Hepatocyte (in vitro differentiated cells): ENCODE data around the gene RAB11FIP5. TPM values are rescaled to one million over a fixed set of nuclear protein-coding genes. Genes with fewer than 3 reads are reported as not detected.

Experiments
- DNase-seq: peaks from one replicate; pipeline ENCODE4 v3.0.0-alpha.2; 2016; ENCODE audit warnings: low spot score
- H2AFZ ChIP-seq: fragments of 200-600 bp; sonication (generic); 2 replicates; pipeline ENCODE4 v1.6.0; 2016; ENCODE audit warnings: antibody characterized with exemption, mild to moderate bottlenecking
- H3K27ac ChIP-seq: fragments of 200-600 bp; sonication (generic); 2 replicates; pipeline ENCODE4 v1.5.1; 2016; ENCODE audit warnings: mild to moderate bottlenecking
- H3K27me3 ChIP-seq: fragments of 200-600 bp; sonication (generic); 2 replicates; pipeline ENCODE4 v1.6.1; 2016
- H3K36me3 ChIP-seq: fragments of 200-600 bp; sonication (generic); replicated peaks from 2 replicates; pipeline ENCODE4 v1.5.1; 2016; ENCODE audit warnings: low read depth; ENCODE audit not compliant: insufficient read depth
- H3K4me1 ChIP-seq: fragments of 200-600 bp; sonication (generic); 2 replicates; pipeline ENCODE4 v1.5.1; 2016; ENCODE audit warnings: mild to moderate bottlenecking, moderate library complexity; ENCODE audit not compliant: insufficient read depth
- H3K4me2 ChIP-seq: fragments of 200-600 bp; sonication (generic); 2 replicates; pipeline ENCODE4 v1.6.0; 2016
- H3K4me3 ChIP-seq: fragments of 200-600 bp; sonication (generic); 2 replicates; pipeline ENCODE4 v1.5.1; 2016; ENCODE audit warnings: mild to moderate bottlenecking
- H3K79me2 ChIP-seq: fragments of 200-600 bp; sonication (generic); 2 replicates; pipeline ENCODE4 v1.6.0; 2017; ENCODE audit warnings: mild to moderate bottlenecking
- H3K9me2 ChIP-seq: fragments of 200-600 bp; sonication (generic); replicated peaks from 2 replicates; pipeline ENCODE4 v1.6.0; 2017; ENCODE audit warnings: mild to moderate bottlenecking; ENCODE audit not compliant: insufficient read depth
- H3K9me3 ChIP-seq: fragments of 200-600 bp; sonication (generic); 2 replicates; pipeline ENCODE4 v1.5.1; 2016; ENCODE audit warnings: low read depth, mild to moderate bottlenecking
- H4K20me1 ChIP-seq: fragments of 200-600 bp; sonication (generic); 2 replicates; pipeline ENCODE4 v1.6.0; 2016; ENCODE audit warnings: mild to moderate bottlenecking; ENCODE audit not compliant: insufficient read depth, poor library complexity, severe bottlenecking
- EZH2 ChIP-seq: fragments of 200-600 bp; sonication (generic); IDR thresholded peaks from 2 replicates; pipeline ENCODE4 v1.6.1; 2016; ENCODE audit warnings: antibody characterized with exemption, mild to moderate bottlenecking, borderline replicate concordance
- EZH2phosphoT487 ChIP-seq: fragments of 200-600 bp; sonication (generic); IDR thresholded peaks from one replicate; pipeline ENCODE4 v1.6.1; 2018; ENCODE audit warnings: antibody characterized with exemption, mild to moderate bottlenecking, low read depth, moderate library complexity; ENCODE audit not compliant: unreplicated experiment, severe bottlenecking
- WGBS: methylation state at CpG from one replicate; pipeline ENCODE4 v1.1.6; 2016; ENCODE audit warnings: low lambda C conversion rate; ENCODE audit errors: missing lambda C conversion rate; 5-methylcytosine and 5-hydroxymethylcytosine counted together
- polyA plus RNA-seq: library from polyadenylated mRNA; unstranded; fragments of >200 nt; fragmentation: Nextera tagmentation; extraction: Ambion mirVana; gene quantifications from 2 replicates; pipeline ENCODE4 v1.2.1, GENCODE V29; 2016
- total RNA-seq: library from RNA; depleted of rRNA; stranded (reverse); fragments of >200 nt; gene quantifications from 2 replicates; pipeline ENCODE4 v1.2.3, GENCODE V29; 2014
- TF ChIP-seq, protein P1 (sequence below): fragments of 200-600 bp; sonication (generic); IDR thresholded peaks from 2 replicates; pipeline ENCODE4 v1.5.1; 2016; ENCODE audit warnings: antibody characterized with exemption, mild to moderate bottlenecking; ENCODE audit not compliant: poor library complexity

The RAB11FIP5 gene
- total and polyA plus RNA-seq, 2 experiments from 2014 or later, result 33.5 to 33.7 TPM

DNA sequence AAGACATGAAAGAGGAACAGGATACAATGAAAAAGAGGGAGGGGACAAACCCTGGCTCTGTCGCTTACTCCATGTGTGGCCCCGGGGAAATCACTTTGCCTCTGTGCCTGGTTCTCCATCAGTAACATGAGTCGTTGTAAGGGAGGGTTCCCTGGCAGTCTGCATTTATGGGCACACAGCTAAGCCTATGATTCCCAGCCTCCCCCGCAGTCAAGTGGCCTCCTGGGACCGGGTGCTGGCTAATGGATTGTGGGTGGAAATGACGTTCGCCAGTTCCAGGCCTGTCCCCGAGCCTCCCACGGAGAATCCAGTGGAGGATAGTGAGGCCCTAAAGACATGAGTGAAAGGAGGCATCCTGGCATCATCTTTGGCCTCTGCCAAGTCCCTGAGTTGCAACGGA lies 83.9 kb downstream of the RAB11FIP5 start:
- WGBS, result 60% methylated on average over 10 of the region's 10 CpGs
- H3K4me1 ChIP-seq, result peaks cover 17% of the 10 kb centered on the region
- no peaks in the 10 kb centered on the region for H3K9me2 ChIP-seq
- no peak overlapping the region for H3K27ac ChIP-seq
- no peak overlapping the region for H3K4me2 ChIP-seq
- H4K20me1 ChIP-seq, result no peaks in the 10 kb centered on the region
- H3K4me3 ChIP-seq, result no peak overlapping the region
- DNase-seq, result no peak
- TF ChIP-seq EZH2phosphoT487 (no peak), EZH2 (no peak)
- TF ChIP-seq, protein P1, sequence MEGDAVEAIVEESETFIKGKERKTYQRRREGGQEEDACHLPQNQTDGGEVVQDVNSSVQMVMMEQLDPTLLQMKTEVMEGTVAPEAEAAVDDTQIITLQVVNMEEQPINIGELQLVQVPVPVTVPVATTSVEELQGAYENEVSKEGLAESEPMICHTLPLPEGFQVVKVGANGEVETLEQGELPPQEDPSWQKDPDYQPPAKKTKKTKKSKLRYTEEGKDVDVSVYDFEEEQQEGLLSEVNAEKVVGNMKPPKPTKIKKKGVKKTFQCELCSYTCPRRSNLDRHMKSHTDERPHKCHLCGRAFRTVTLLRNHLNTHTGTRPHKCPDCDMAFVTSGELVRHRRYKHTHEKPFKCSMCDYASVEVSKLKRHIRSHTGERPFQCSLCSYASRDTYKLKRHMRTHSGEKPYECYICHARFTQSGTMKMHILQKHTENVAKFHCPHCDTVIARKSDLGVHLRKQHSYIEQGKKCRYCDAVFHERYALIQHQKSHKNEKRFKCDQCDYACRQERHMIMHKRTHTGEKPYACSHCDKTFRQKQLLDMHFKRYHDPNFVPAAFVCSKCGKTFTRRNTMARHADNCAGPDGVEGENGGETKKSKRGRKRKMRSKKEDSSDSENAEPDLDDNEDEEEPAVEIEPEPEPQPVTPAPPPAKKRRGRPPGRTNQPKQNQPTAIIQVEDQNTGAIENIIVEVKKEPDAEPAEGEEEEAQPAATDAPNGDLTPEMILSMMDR, result no peak
- no peaks in the 10 kb centered on the region for H3K36me3 ChIP-seq
- H3K27me3 ChIP-seq, result no peaks in the 10 kb centered on the region
- no peaks in the 10 kb centered on the region for H3K9me3 ChIP-seq
- no peak overlapping the region for H2AFZ ChIP-seq
- H3K79me2 ChIP-seq, result peaks cover 5% of the 10 kb centered on the region

DNA sequence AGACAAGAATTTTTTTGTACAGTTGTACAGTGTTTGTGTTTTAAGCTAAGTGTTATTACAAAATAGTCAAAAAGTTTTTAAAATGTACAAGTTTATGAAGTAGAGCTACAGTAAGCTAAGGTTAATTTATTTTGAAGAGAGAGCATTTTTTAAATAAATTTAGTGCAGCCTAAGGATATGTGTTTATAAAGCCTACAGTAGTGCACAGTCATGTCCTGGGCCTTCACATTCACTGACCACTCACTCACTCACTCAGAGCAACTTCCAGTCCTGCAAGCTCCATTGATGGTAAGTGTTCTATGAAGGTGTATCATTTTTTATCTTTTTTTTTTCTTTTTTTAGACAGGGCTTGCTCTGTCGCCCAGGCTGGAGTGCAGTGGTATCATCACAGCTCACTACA lies 85.4 kb downstream of the RAB11FIP5 start:
- no peak overlapping the region for H3K4me2 ChIP-seq
- DNase-seq, result no peak
- H3K36me3 ChIP-seq, result no peaks in the 10 kb centered on the region
- no peak for TF ChIP-seq EZH2
- TF ChIP-seq EZH2phosphoT487, result no peak
- TF ChIP-seq, protein P1, result no peak
- H3K79me2 ChIP-seq, result peaks cover 5% of the 10 kb centered on the region
- H3K4me1 ChIP-seq, result peaks cover 13% of the 10 kb centered on the region
- no peaks in the 10 kb centered on the region for H4K20me1 ChIP-seq
- WGBS, result 100% methylated on average over 1 of the region's 1 CpG
- H2AFZ ChIP-seq, result no peak overlapping the region
- H3K27ac ChIP-seq, result no peak overlapping the region
- H3K27me3 ChIP-seq, result no peaks in the 10 kb centered on the region
- H3K9me3 ChIP-seq, result no peaks in the 10 kb centered on the region
- no peaks in the 10 kb centered on the region for H3K9me2 ChIP-seq
- no peak overlapping the region for H3K4me3 ChIP-seq

DNA sequence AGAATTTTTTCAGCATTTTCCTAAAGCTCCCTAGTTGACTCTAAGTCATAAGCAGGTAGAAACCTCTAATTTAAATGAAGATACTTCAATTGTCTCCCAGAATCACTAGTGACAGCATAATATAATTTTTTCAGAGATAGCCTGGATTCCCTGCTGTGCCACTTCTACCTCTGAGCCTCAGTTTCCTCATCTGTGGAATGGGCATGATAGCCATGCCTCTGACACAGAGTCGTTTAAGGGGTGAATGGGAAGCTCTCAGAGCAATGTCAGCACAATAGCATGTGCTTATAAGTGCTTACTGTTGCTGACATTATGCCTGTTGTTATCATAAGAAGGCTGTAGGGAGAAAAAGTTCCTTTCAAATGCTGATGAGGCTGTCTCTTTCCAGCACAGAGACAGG lies 89.3 kb downstream of the RAB11FIP5 start:
- Histone ChIP-seq H2AFZ (no peak overlapping the region), H3K9me2 (no peaks in the 10 kb centered on the region), H3K4me3 (no peak overlapping the region), H3K4me2 (no peak overlapping the region), H3K36me3 (no peaks in the 10 kb centered on the region), H3K79me2 (no peaks in the 10 kb centered on the region), H3K9me3 (no peaks in the 10 kb centered on the region), H3K4me1 (peaks cover 15% of the 10 kb centered on the region), H3K27me3 (no peaks in the 10 kb centered on the region), H4K20me1 (no peaks in the 10 kb centered on the region), H3K27ac (no peak overlapping the region)
- TF ChIP-seq, protein P1, result no peak
- TF ChIP-seq EZH2phosphoT487, result no peak
- no peak for TF ChIP-seq EZH2
- 89% methylated on average over 1 of the region's 1 CpG for WGBS
- no peak for DNase-seq

Other genes starting within 250 kb of the RAB11FIP5 start
- gene SPR, start 225.5 kb downstream of the RAB11FIP5 start, total RNA-seq, result 44.8 and 48.3 TPM in 2 replicates
- 55.3 and 63.3 TPM in 2 replicates for gene SPR, start 225.5 kb downstream of the RAB11FIP5 start, polyA plus RNA-seq
- 0.12 and 1.2 TPM in 2 replicates for gene EMX1, start 195.4 kb downstream of the RAB11FIP5 start, total RNA-seq
- gene EMX1, start 195.4 kb downstream of the RAB11FIP5 start, polyA plus RNA-seq, result 0.16 and 0.34 TPM in 2 replicates
- 25.7 and 34.6 TPM in 2 replicates for gene SFXN5, start 41.2 kb downstream of the RAB11FIP5 start, total RNA-seq
- gene SFXN5, start 41.2 kb downstream of the RAB11FIP5 start, polyA plus RNA-seq, result 25.8 and 26.1 TPM in 2 replicates
- gene NOTO, start 89.6 kb upstream of the RAB11FIP5 start, total RNA-seq, result not detected in 2 replicates
- not detected in 2 replicates for gene NOTO, start 89.6 kb upstream of the RAB11FIP5 start, polyA plus RNA-seq
- 15.5 and 28.3 TPM in 2 replicates for gene SMYD5, start 101.3 kb upstream of the RAB11FIP5 start, total RNA-seq
- gene SMYD5, start 101.3 kb upstream of the RAB11FIP5 start, polyA plus RNA-seq, result 10.0 and 16.9 TPM in 2 replicates
- gene PRADC1, start 120.3 kb upstream of the RAB11FIP5 start, total RNA-seq, result 26.9 and 36.6 TPM in 2 replicates
- 31.6 and 39.7 TPM in 2 replicates for gene PRADC1, start 120.3 kb upstream of the RAB11FIP5 start, polyA plus RNA-seq
- 195 and 197 TPM in 2 replicates for gene CCT7, start 121.4 kb upstream of the RAB11FIP5 start, total RNA-seq
- gene CCT7, start 121.4 kb upstream of the RAB11FIP5 start, polyA plus RNA-seq, result 190 TPM in 2 replicates
- 0.92 and 2.1 TPM in 2 replicates for gene FBXO41, start 171.5 kb upstream of the RAB11FIP5 start, total RNA-seq
- 1.2 and 1.3 TPM in 2 replicates for gene FBXO41, start 171.5 kb upstream of the RAB11FIP5 start, polyA plus RNA-seq
- gene EGR4, start 180.6 kb upstream of the RAB11FIP5 start, total RNA-seq, result 0.23 TPM in 1 of 2 replicates, not detected in the other
- gene EGR4, start 180.6 kb upstream of the RAB11FIP5 start, polyA plus RNA-seq, result 0.78 and 1.9 TPM in 2 replicates